ENCODE results near the gene TLK1. TPM values are rescaled to one million over a fixed set of nuclear protein-coding genes. Genes with fewer than 3 reads are reported as not detected.

TLK1 gene
- total and polyA plus RNA-seq, 2 experiments from 2014 or later: 41.2 to 45.0 TPM

DNA sequence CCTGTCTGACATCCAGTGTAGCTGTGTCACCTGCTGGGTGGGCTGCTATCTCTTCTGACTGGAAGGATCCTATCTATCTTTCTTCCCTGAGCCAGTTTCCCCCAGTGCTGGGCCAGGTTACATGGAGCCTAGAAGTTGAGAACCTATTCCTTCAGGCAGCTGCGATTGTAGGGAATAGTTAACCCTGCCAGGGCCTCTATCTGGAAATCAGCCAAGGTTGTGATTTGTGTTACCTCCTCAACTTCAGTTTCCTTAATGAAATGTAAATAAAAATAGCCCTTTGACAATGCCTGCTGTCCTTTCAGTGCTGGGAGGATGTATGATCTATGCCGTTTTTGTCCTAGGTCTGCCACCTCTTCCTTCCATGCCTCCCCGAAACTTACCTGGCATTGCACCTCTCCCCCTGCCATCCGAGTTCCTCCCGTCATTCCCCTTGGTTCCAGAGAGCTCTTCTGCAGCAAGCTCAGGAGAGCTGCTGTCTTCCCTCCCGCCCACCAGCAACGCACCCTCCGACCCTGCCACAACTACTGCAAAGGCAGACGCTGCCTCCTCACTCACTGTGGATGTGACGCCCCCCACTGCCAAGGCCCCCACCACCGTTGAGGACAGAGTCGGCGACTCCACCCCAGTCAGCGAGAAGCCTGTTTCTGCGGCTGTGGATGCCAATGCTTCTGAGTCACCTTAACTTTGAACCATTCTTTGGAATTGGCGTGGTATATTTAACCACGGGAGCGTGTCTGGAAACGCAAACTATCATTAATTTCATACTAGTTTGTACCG lies 195.1 kb downstream of the TLK1 start:
- Histone ChIP-seq H3K9me2 (ENCODE audit: insufficient read depth) (no peaks in the 10 kb centered on the region), H3K4me3 (no peak overlapping the region), H3K4me1 (ENCODE audit: insufficient read depth) (no peaks in the 10 kb centered on the region; the same call in 1 of the 2 replicates), H3K36me3 (ENCODE audit: insufficient read depth) (peaks cover 38% of the 10 kb centered on the region), H3K79me2 (replicated peaks; ENCODE audit: insufficient read depth) (no peaks in the 10 kb centered on the region), H3K4me2 (no peak overlapping the region), H3K27ac (ENCODE audit: low read depth) (no peak overlapping the region; the same call in 1 of the 2 replicates), H2AFZ (no peak overlapping the region), H3K27me3 (ENCODE audit: insufficient read depth) (no peaks in the 10 kb centered on the region), H4K20me1 (replicated peaks; ENCODE audit: insufficient read depth) (peaks cover 18% of the 10 kb centered on the region), H3F3A (replicated peaks; ENCODE audit: low read depth) (peaks cover 19% of the 10 kb centered on the region; the same call in 1 of the 2 replicates)
- Mint-ChIP-seq H3K9me3 (no peaks in the 10 kb centered on the region; the same call in 2 of the 3 replicates), H3K36me3 (ENCODE audit: low read depth) (peaks cover 70% of the 10 kb centered on the region), H3K4me1 (peaks cover 20% of the 10 kb centered on the region), H3K4me3 (no peak overlapping the region), H3K27ac (peak overlapping the region; percentile 67; the same call in 1 of the 2 replicates), H3K27me3 (ENCODE audit: insufficient read depth, low read depth, poor library complexity) (peaks cover 4% of the 10 kb centered on the region)
- TF ChIP-seq EZH2 (IDR thresholded peaks at IDR 0.05; ENCODE audit: low read depth, unreplicated experiment) (no peak), POLR2AphosphoS5 (IDR thresholded peaks at IDR 0.05; ENCODE audit: low read depth) (no peak), CREB1 (CRISPR knock-in tag; IDR thresholded peaks at IDR 0.05; ENCODE audit: low read depth) (no peak), EZH2phosphoT487 (IDR thresholded peaks at IDR 0.05; ENCODE audit: unreplicated experiment) (no peak), STAT1 (IDR thresholded peaks at IDR 0.05; ENCODE audit: unreplicated experiment) (no peak), NANOG (IDR thresholded peaks at IDR 0.05; ENCODE audit: borderline replicate concordance) (no peak), ZNF114 (CRISPR knock-in tag; IDR thresholded peaks at IDR 0.05) (no peak), ZNF331 (CRISPR knock-in tag; IDR thresholded peaks at IDR 0.05; ENCODE audit: low read depth) (no peak), JUNB (IDR thresholded peaks at IDR 0.05; ENCODE audit: unreplicated experiment) (no peak)
- TF ChIP-seq, protein P1, sequence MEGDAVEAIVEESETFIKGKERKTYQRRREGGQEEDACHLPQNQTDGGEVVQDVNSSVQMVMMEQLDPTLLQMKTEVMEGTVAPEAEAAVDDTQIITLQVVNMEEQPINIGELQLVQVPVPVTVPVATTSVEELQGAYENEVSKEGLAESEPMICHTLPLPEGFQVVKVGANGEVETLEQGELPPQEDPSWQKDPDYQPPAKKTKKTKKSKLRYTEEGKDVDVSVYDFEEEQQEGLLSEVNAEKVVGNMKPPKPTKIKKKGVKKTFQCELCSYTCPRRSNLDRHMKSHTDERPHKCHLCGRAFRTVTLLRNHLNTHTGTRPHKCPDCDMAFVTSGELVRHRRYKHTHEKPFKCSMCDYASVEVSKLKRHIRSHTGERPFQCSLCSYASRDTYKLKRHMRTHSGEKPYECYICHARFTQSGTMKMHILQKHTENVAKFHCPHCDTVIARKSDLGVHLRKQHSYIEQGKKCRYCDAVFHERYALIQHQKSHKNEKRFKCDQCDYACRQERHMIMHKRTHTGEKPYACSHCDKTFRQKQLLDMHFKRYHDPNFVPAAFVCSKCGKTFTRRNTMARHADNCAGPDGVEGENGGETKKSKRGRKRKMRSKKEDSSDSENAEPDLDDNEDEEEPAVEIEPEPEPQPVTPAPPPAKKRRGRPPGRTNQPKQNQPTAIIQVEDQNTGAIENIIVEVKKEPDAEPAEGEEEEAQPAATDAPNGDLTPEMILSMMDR (conservative IDR thresholded peaks at IDR 0.05; ENCODE audit: low read depth in 2 of 2): no peak
- TF ChIP-seq, protein P2, sequence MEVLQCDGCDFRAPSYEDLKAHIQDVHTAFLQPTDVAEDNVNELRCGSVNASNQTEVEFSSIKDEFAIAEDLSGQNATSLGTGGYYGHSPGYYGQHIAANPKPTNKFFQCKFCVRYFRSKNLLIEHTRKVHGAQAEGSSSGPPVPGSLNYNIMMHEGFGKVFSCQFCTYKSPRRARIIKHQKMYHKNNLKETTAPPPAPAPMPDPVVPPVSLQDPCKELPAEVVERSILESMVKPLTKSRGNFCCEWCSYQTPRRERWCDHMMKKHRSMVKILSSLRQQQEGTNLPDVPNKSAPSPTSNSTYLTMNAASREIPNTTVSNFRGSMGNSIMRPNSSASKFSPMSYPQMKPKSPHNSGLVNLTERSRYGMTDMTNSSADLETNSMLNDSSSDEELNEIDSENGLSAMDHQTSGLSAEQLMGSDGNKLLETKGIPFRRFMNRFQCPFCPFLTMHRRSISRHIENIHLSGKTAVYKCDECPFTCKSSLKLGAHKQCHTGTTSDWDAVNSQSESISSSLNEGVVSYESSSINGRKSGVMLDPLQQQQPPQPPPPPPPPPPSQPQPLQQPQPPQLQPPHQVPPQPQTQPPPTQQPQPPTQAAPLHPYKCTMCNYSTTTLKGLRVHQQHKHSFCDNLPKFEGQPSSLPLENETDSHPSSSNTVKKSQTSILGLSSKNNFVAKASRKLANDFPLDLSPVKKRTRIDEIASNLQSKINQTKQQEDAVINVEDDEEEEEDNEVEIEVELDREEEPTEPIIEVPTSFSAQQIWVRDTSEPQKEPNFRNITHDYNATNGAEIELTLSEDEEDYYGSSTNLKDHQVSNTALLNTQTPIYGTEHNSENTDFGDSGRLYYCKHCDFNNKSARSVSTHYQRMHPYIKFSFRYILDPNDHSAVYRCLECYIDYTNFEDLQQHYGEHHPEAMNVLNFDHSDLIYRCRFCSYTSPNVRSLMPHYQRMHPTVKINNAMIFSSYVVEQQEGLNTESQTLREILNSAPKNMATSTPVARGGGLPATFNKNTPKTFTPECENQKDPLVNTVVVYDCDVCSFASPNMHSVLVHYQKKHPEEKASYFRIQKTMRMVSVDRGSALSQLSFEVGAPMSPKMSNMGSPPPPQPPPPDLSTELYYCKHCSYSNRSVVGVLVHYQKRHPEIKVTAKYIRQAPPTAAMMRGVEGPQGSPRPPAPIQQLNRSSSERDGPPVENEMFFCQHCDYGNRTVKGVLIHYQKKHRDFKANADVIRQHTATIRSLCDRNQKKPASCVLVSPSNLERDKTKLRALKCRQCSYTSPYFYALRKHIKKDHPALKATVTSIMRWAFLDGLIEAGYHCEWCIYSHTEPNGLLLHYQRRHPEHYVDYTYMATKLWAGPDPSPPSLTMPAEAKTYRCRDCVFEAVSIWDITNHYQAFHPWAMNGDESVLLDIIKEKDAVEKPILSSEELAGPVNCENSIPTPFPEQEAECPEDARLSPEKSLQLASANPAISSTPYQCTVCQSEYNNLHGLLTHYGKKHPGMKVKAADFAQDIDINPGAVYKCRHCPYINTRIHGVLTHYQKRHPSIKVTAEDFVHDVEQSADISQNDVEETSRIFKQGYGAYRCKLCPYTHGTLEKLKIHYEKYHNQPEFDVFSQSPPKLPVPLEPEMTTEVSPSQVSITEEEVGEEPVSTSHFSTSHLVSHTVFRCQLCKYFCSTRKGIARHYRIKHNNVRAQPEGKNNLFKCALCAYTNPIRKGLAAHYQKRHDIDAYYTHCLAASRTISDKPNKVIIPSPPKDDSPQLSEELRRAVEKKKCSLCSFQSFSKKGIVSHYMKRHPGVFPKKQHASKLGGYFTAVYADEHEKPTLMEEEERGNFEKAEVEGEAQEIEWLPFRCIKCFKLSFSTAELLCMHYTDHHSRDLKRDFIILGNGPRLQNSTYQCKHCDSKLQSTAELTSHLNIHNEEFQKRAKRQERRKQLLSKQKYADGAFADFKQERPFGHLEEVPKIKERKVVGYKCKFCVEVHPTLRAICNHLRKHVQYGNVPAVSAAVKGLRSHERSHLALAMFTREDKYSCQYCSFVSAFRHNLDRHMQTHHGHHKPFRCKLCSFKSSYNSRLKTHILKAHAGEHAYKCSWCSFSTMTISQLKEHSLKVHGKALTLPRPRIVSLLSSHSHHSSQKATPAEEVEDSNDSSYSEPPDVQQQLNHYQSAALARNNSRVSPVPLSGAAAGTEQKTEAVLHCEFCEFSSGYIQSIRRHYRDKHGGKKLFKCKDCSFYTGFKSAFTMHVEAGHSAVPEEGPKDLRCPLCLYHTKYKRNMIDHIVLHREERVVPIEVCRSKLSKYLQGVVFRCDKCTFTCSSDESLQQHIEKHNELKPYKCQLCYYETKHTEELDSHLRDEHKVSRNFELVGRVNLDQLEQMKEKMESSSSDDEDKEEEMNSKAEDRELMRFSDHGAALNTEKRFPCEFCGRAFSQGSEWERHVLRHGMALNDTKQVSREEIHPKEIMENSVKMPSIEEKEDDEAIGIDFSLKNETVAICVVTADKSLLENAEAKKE (CRISPR knock-in tag; IDR thresholded peaks at IDR 0.05): no peak
- TF ChIP-seq, protein P3, sequence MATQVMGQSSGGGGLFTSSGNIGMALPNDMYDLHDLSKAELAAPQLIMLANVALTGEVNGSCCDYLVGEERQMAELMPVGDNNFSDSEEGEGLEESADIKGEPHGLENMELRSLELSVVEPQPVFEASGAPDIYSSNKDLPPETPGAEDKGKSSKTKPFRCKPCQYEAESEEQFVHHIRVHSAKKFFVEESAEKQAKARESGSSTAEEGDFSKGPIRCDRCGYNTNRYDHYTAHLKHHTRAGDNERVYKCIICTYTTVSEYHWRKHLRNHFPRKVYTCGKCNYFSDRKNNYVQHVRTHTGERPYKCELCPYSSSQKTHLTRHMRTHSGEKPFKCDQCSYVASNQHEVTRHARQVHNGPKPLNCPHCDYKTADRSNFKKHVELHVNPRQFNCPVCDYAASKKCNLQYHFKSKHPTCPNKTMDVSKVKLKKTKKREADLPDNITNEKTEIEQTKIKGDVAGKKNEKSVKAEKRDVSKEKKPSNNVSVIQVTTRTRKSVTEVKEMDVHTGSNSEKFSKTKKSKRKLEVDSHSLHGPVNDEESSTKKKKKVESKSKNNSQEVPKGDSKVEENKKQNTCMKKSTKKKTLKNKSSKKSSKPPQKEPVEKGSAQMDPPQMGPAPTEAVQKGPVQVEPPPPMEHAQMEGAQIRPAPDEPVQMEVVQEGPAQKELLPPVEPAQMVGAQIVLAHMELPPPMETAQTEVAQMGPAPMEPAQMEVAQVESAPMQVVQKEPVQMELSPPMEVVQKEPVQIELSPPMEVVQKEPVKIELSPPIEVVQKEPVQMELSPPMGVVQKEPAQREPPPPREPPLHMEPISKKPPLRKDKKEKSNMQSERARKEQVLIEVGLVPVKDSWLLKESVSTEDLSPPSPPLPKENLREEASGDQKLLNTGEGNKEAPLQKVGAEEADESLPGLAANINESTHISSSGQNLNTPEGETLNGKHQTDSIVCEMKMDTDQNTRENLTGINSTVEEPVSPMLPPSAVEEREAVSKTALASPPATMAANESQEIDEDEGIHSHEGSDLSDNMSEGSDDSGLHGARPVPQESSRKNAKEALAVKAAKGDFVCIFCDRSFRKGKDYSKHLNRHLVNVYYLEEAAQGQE (IDR thresholded peaks at IDR 0.05; ENCODE audit: unreplicated experiment): no peak
- TF ChIP-seq, protein P4, sequence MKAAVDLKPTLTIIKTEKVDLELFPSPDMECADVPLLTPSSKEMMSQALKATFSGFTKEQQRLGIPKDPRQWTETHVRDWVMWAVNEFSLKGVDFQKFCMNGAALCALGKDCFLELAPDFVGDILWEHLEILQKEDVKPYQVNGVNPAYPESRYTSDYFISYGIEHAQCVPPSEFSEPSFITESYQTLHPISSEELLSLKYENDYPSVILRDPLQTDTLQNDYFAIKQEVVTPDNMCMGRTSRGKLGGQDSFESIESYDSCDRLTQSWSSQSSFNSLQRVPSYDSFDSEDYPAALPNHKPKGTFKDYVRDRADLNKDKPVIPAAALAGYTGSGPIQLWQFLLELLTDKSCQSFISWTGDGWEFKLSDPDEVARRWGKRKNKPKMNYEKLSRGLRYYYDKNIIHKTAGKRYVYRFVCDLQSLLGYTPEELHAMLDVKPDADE (IDR thresholded peaks at IDR 0.05): no peak
- DNase-seq (ENCODE audit: low spot score) (no peak), ATAC-seq (no peak)
